K562 (cell line): ENCODE measurements around the gene RXRA.

Source experiments
- CHD2 ChIP-seq: IDR thresholded peaks from 2 replicates; pipeline ENCODE4 v1.6.1; 2011; ENCODE audit warnings: low read depth, low read length
- FOXK2 ChIP-seq, 2 experiments: fragments of 450-650 bp; IDR thresholded peaks in 1 of 2; conservative IDR thresholded peaks in 1 of 2; 2 replicates each; pipeline ENCODE4 v1.6.1; 2016; ENCODE audit warnings: low read depth in 2 of 2, mild to moderate bottlenecking in 1 of 2
- POLR2AphosphoS5 ChIP-seq: IDR thresholded peaks from 2 replicates; pipeline ENCODE4 v1.6.1; 2011; ENCODE audit warnings: mild to moderate bottlenecking, low read depth, low read length, moderate library complexity; ENCODE audit not compliant: control insufficient read depth, insufficient read depth
- RCOR1 ChIP-seq, 2 experiments: IDR thresholded peaks; 2 replicates each; pipeline ENCODE4 v1.6.1; 2012; ENCODE audit warnings: low read depth in 2 of 2, low read length in 2 of 2, borderline replicate concordance in 1 of 2, improper control_type of control experiment in 1 of 2
- SMARCA4 ChIP-seq: fragments of 450-650 bp; IDR thresholded peaks from 2 replicates; pipeline ENCODE4 v1.6.1; 2016
- TGIF2 ChIP-seq: sonication (generic); formaldehyde crosslinking; IDR thresholded peaks from 2 replicates; pipeline ENCODE4 v1.8.1; 2022; ENCODE audit warnings: mild to moderate bottlenecking, missing genetic modification reagents, moderate library complexity
- XRCC3 ChIP-seq: fragments of 450-650 bp; IDR thresholded peaks from 2 replicates; pipeline ENCODE4 v1.6.1; 2017; ENCODE audit warnings: mild to moderate bottlenecking, moderate library complexity
- ZBTB33 ChIP-seq: sonication (generic); formaldehyde crosslinking; IDR thresholded peaks from 2 replicates; pipeline ENCODE4 v1.8.1; 2023; ENCODE audit warnings: mild to moderate bottlenecking, missing genetic modification reagents
- ZKSCAN1 ChIP-seq: fragments of 150-350 bp; IDR thresholded peaks from 2 replicates; pipeline ENCODE4 v1.6.1; 2016; ENCODE audit warnings: low read depth, low read length
- ZNF174 ChIP-seq: fragments of 250-450 bp; sonication (Bioruptor Pico); IDR thresholded peaks from 2 replicates; pipeline ENCODE4 v1.4.0; 2020; ENCODE audit warnings: mild to moderate bottlenecking
- ZNF274 ChIP-seq: IDR thresholded peaks from 2 replicates; pipeline ENCODE4 v1.6.1; 2011; ENCODE audit warnings: low read depth, mild to moderate bottlenecking, low read length, moderate library complexity, borderline replicate concordance
- ZNF407 ChIP-seq: fragments of 450-650 bp; IDR thresholded peaks from 2 replicates; pipeline ENCODE4 v1.6.1; 2016; ENCODE audit warnings: low read depth
- ZNF79 ChIP-seq: fragments of 250-450 bp; sonication (Bioruptor Pico); IDR thresholded peaks from 2 replicates; pipeline ENCODE4 v1.4.0; 2020; ENCODE audit warnings: low read depth, mild to moderate bottlenecking, moderate library complexity
- TF ChIP-seq, protein P1 (sequence below): fragments of 250-450 bp; sonication (Bioruptor Pico); IDR thresholded peaks from 2 replicates; pipeline ENCODE4 v1.9.0; 2021; ENCODE audit warnings: mild to moderate bottlenecking

- TF ChIP-seq ZNF274 = no peak
- TF ChIP-seq CHD2 = no peak
- TF ChIP-seq ZKSCAN1 = no peak
- no peak for TF ChIP-seq SMARCA4
- no peak for TF ChIP-seq ZNF79 (CRISPR knock-in tag)
- TF ChIP-seq POLR2AphosphoS5 = no peak
- no peak for TF ChIP-seq ZNF407
- TF ChIP-seq XRCC3 = no peak
- TF ChIP-seq ZBTB33 (CRISPR knock-in tag) = no peak
- TF ChIP-seq, protein P1, sequence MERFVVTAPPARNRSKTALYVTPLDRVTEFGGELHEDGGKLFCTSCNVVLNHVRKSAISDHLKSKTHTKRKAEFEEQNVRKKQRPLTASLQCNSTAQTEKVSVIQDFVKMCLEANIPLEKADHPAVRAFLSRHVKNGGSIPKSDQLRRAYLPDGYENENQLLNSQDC = no peak
- TF ChIP-seq ZNF174 = no peak
- TF ChIP-seq FOXK2 (conservative IDR thresholded peaks at IDR 0.05 in 1 of 2, IDR thresholded peaks at IDR 0.05 in 1 of 2; ENCODE audit: low read depth in 2 of 2) = no peak
- no peak for TF ChIP-seq TGIF2 (CRISPR knock-in tag)
- TF ChIP-seq RCOR1 (IDR thresholded peaks at IDR 0.05; ENCODE audit: borderline replicate concordance in 1 of 2, low read depth in 2 of 2, low read length in 2 of 2) = no peak
Observed at GRCh38 chr9:134378901-134379338, 52.7 kb downstream of the RXRA start.
